ENCODE results near the gene CELA2B. TPM values are rescaled to one million over a fixed set of nuclear protein-coding genes. Genes with fewer than 3 reads are reported as not detected.
A peak's percentile ranks its signal among the peaks of the same experiment; 100 is the strongest.
"Not testable (repeated sequence)": the region's sequence is repeated elsewhere in the genome, so short reads cannot be mapped to it uniquely, and the experiment has no call there.

Gene CELA2B
- total RNA-seq, 2 experiments from 2014 or later = not detected

- BruUV-seq (replicated peaks) = no TSS peak
- H3K9me3 ChIP-seq (ENCODE audit: low read length) = no peaks in the 10 kb centered on the region
- POLR2A ChIA-PET = no interaction called here
Measured at GRCh38 chr1:15510611-15511405, 34.9 kb downstream of the CELA2B start.

GRCh38 chr1:15513192-15513591, 37.3 kb downstream of the CELA2B start:
- no peak overlapping the region for H3K4me2 ChIP-seq (ENCODE audit: low read length)
- H3K4me3 ChIP-seq (ENCODE audit: low read depth, low read length, poor library complexity, severe bottlenecking) = no peak overlapping the region
- ChIA-PET POLR2A (interaction anchor here (0.6 kb wide), 1 partner anchor 110 kb away, joined by 3 read pairs; no protein-coding TSS in a partner anchor), CTCF (ENCODE audit: unreplicated experiment) (interaction anchor here (0.6 kb wide), 1 partner anchor 16 kb away, joined by 3 read pairs; no protein-coding TSS in a partner anchor)
- H3K4me1 ChIP-seq (ENCODE audit: insufficient read depth, low read length, poor library complexity, severe bottlenecking) = peaks cover 29% of the 10 kb centered on the region
- BruUV-seq (replicated peaks) = no TSS peak
- TF ChIP-seq EZH2phosphoT487 (IDR thresholded peaks at IDR 0.05; ENCODE audit: borderline replicate concordance, low read depth, low read length) (no peak), CTCF (conservative IDR thresholded peaks at IDR 0.05; ENCODE audit: low read length) (no peak)
- no peak overlapping the region for H2AFZ ChIP-seq (ENCODE audit: low read length)
- no peaks in the 10 kb centered on the region for H3K9me3 ChIP-seq (ENCODE audit: low read length)
- no peak overlapping the region for H3K27ac ChIP-seq (ENCODE audit: low read depth, low read length, poor library complexity, severe bottlenecking)
- intact Hi-C loops (cut with micrococcal nuclease; ENCODE audit: unreplicated experiment) = no loop called here
- no peaks in the 10 kb centered on the region for H3K9me2 ChIP-seq (ENCODE audit: insufficient read depth, low read length)
- no peaks in the 10 kb centered on the region for H4K20me1 ChIP-seq (ENCODE audit: insufficient read depth, low read length)
- DNase-seq (ENCODE audit: low spot score) = no peak
- no peaks in the 10 kb centered on the region for H3K79me2 ChIP-seq (ENCODE audit: insufficient read depth, low read depth, low read length)
- H3K36me3 ChIP-seq (ENCODE audit: insufficient read depth, low read length) = peaks cover 18% of the 10 kb centered on the region

More at GRCh38 chr1:15510611-15511405, 34.9 kb downstream of the CELA2B start:
- Histone ChIP-seq H3K4me2 (ENCODE audit: low read length) (no peak overlapping the region), H2AFZ (ENCODE audit: low read length) (no peak overlapping the region), H3K27ac (ENCODE audit: low read depth, low read length, poor library complexity, severe bottlenecking) (no peak overlapping the region), H3K79me2 (ENCODE audit: insufficient read depth, low read depth, low read length) (no peaks in the 10 kb centered on the region), H3K36me3 (ENCODE audit: insufficient read depth, low read length) (peaks cover 4% of the 10 kb centered on the region; the same call in 1 of the 2 replicates), H3K9me2 (ENCODE audit: insufficient read depth, low read length) (no peaks in the 10 kb centered on the region), H3K4me3 (ENCODE audit: low read depth, low read length, poor library complexity, severe bottlenecking) (no peak overlapping the region), H4K20me1 (ENCODE audit: insufficient read depth, low read length) (no peaks in the 10 kb centered on the region), H3K4me1 (ENCODE audit: insufficient read depth, low read length, poor library complexity, severe bottlenecking) (peaks cover 39% of the 10 kb centered on the region)
- DNase-seq (ENCODE audit: low spot score) = no peak
- TF ChIP-seq CTCF (conservative IDR thresholded peaks at IDR 0.05; ENCODE audit: low read length) = no peak
- TF ChIP-seq EZH2phosphoT487 (IDR thresholded peaks at IDR 0.05; ENCODE audit: borderline replicate concordance, low read depth, low read length) = no peak
- intact Hi-C loops (cut with micrococcal nuclease; ENCODE audit: unreplicated experiment) = no loop called here
- CTCF ChIA-PET (ENCODE audit: unreplicated experiment) = no interaction called here

- no peaks in the 10 kb centered on the region for H4K20me1 ChIP-seq (ENCODE audit: insufficient read depth, low read length)
- no peaks in the 10 kb centered on the region for H3K79me2 ChIP-seq (ENCODE audit: insufficient read depth, low read depth, low read length)
- no peak overlapping the region for H2AFZ ChIP-seq (ENCODE audit: low read length)
- no peak overlapping the region for H3K4me3 ChIP-seq (ENCODE audit: low read depth, low read length, poor library complexity, severe bottlenecking)
- H3K36me3 ChIP-seq (ENCODE audit: insufficient read depth, low read length) = peaks cover 18% of the 10 kb centered on the region
- TF ChIP-seq EZH2phosphoT487 (IDR thresholded peaks at IDR 0.05; ENCODE audit: borderline replicate concordance, low read depth, low read length) (no peak), CTCF (conservative IDR thresholded peaks at IDR 0.05; ENCODE audit: low read length) (0 out of 2 replicates have a peak, but pooled peaks have one; percentile 17)
- no peaks in the 10 kb centered on the region for H3K9me3 ChIP-seq (ENCODE audit: low read length)
- ChIA-PET CTCF (ENCODE audit: unreplicated experiment) (no interaction called here), POLR2A (interaction anchor here (0.6 to 1.3 kb wide), 2 partner anchors 10 to 109 kb away, joined by 3 read pairs; no protein-coding TSS in a partner anchor)
- intact Hi-C loops (cut with micrococcal nuclease; ENCODE audit: unreplicated experiment) = no loop called here
- DNase-seq (ENCODE audit: low spot score) = no peak
- H3K27ac ChIP-seq (ENCODE audit: low read depth, low read length, poor library complexity, severe bottlenecking) = no peak overlapping the region
- H3K4me2 ChIP-seq (ENCODE audit: low read length) = no peak overlapping the region
- peaks cover 25% of the 10 kb centered on the region for H3K4me1 ChIP-seq (ENCODE audit: insufficient read depth, low read length, poor library complexity, severe bottlenecking)
- no TSS peak for BruUV-seq (replicated peaks)
- H3K9me2 ChIP-seq (ENCODE audit: insufficient read depth, low read length) = no peaks in the 10 kb centered on the region
Measured at GRCh38 chr1:15513919-15514318, 38.0 kb downstream of the CELA2B start.

DNA sequence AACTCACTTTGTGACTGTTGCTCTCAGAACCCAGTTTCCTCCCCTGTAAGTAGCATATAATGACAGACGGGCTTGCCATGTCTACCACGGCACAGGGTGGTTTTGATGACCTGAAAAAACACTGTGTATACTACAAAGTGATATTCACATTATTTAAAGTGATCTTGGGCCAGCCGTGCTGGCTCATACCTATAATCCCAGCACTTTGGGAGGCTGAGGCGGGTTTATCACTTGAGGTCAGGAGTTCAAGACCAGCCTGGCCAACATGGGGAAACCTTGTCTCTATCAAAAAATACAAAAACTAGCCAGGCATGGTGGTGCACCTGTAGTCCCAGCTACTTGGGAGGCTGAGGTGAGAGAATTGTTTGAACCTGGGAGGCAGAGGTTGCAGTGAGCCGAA, 38.7 kb downstream of the CELA2B start:
- intact Hi-C loops (cut with micrococcal nuclease; ENCODE audit: unreplicated experiment); H3K4me3 ChIP-seq (ENCODE audit: low read depth, low read length, poor library complexity, severe bottlenecking); H3K9me2 ChIP-seq (ENCODE audit: insufficient read depth, low read length); H3K27ac ChIP-seq (ENCODE audit: low read depth, low read length, poor library complexity, severe bottlenecking); BruUV-seq (replicated peaks); DNase-seq (ENCODE audit: low spot score); H3K79me2 ChIP-seq (ENCODE audit: insufficient read depth, low read depth, low read length); H4K20me1 ChIP-seq (ENCODE audit: insufficient read depth, low read length); H3K9me3 ChIP-seq (ENCODE audit: low read length); CTCF ChIA-PET (ENCODE audit: unreplicated experiment); H2AFZ ChIP-seq (ENCODE audit: low read length); H3K4me2 ChIP-seq (ENCODE audit: low read length): not testable (repeated sequence)
- POLR2A ChIA-PET = interaction anchor here (0.6 to 1.3 kb wide), 3 partner anchors 9 to 179 kb away, joined by 3 read pairs; no protein-coding TSS in a partner anchor
- peaks cover 18% of the 10 kb centered on the region for H3K36me3 ChIP-seq (ENCODE audit: insufficient read depth, low read length)
- H3K4me1 ChIP-seq (ENCODE audit: insufficient read depth, low read length, poor library complexity, severe bottlenecking) = peaks cover 18% of the 10 kb centered on the region

Data from OCI-LY7 (cell line).